Measurements from ENCODE around the gene SLC24A4.

Gene SLC24A4

DNA sequence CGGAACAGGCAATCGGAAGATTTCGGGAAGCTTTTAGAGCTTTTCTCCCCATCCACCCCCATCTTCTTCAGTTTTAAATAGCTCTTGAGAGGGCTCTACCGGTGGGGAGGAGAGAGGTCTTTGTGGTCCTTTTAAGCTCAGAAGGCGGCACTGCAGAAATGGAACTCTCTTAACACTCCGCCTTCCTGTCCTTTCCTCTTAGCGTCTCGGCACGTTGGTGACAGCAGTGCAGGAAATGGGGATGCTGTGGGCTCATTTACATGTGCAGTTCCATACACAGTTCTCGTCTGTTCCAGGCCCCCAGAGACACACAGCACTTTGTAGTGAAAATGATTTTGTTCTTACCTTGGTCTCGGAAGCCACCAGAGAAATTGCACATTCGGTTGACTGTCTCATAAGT lies 140.2 kb downstream of the SLC24A4 start:
- no peaks in the 10 kb centered on the region for H3K36me3 ChIP-seq (ENCODE audit: insufficient read depth, low read length)
- H3K4me1 ChIP-seq (ENCODE audit: insufficient read depth, low read length) = peaks cover 13% of the 10 kb centered on the region; the same call in 1 of the 2 replicates
- 0 out of 2 replicates have a peak, but pooled peaks cover 5% of the 10 kb centered on the region for H3K9me3 ChIP-seq (ENCODE audit: control insufficient read depth, insufficient read depth, low read length)
- H3K9ac ChIP-seq (ENCODE audit: low read depth, low read length) = no peak overlapping the region

- Histone ChIP-seq H3K9me3 (ENCODE audit: control insufficient read depth, insufficient read depth, low read length) (0 out of 2 replicates have a peak, but pooled peaks cover 5% of the 10 kb centered on the region), H3K9ac (ENCODE audit: low read depth, low read length) (no peak overlapping the region), H3K4me1 (ENCODE audit: insufficient read depth, low read length) (peaks cover 11% of the 10 kb centered on the region; the same call in 1 of the 2 replicates), H3K36me3 (ENCODE audit: insufficient read depth, low read length) (no peaks in the 10 kb centered on the region)
These were observed 141.2 kb downstream of the SLC24A4 start for GRCh38 chr14:92464156-92464555.

DNA sequence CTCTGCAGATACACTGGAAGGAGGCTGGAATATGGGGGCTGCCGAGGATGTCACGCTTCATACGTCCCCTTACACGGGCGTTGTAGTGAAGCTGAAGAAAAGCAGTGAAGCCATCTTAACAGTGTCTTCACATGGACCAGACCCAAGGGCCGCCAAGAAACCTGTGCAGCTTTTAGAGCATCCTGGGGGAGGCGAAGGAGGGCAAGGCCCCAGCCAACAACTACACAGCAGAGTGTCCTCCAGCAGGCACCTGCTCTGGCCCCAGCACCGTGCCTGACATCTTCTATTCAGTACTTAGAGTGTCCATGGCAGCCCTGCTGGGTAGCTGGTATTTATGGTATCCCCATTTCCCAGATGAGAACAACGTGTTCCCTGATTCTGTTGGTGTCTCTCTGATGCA lies 141.8 kb downstream of the SLC24A4 start:
- H3K9ac ChIP-seq (ENCODE audit: low read depth, low read length) = no peak overlapping the region
- peaks cover 6% of the 10 kb centered on the region; the same call in 1 of the 2 replicates for H3K4me1 ChIP-seq (ENCODE audit: insufficient read depth, low read length)
- H3K36me3 ChIP-seq (ENCODE audit: insufficient read depth, low read length) = no peaks in the 10 kb centered on the region
- H3K9me3 ChIP-seq (ENCODE audit: control insufficient read depth, insufficient read depth, low read length) = peaks cover 9% of the 10 kb centered on the region; the same call in 1 of the 2 replicates

DNA sequence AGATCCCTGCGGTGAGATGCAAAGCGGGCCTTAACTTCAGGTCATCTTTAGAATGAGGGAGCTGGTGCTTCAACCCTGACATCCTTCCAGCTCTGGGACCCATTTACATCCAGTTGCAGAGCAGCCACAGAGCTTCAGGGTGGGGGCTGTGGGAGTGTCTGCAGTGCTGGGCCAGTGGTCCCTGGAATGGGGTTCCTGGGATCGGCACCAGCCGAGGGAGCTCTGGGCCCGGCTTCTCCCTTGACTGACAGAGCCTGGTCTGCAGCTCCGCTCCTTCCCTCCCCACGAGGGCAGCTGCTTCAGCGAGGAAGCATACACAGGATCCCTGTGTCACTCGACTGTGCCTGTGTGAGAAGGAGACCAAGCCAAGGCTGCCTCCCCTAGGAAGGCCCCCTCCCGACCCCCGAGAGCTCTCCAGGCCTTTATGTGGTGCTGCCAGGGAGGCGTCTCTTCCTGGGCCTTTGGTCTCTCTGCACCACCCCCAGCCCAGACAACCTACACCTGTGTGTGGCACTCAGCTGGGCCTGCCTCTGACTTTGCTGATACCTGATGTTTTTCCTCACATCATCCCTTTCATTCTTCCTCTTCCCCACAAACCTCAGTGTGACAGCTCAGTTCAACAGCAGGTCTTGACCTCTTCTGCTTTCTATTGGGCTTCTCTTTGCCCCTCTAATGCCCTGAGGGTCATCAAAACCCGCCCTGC lies 142.5 kb downstream of the SLC24A4 start:
- Histone ChIP-seq H3K9me3 (ENCODE audit: control insufficient read depth, insufficient read depth, low read length) (peaks cover 10% of the 10 kb centered on the region; the same call in 1 of the 2 replicates), H3K9ac (ENCODE audit: low read depth, low read length) (no peak overlapping the region), H3K36me3 (ENCODE audit: insufficient read depth, low read length) (no peaks in the 10 kb centered on the region), H3K4me1 (ENCODE audit: insufficient read depth, low read length) (peaks cover 6% of the 10 kb centered on the region; the same call in 1 of the 2 replicates)

- Histone ChIP-seq H3K4me1 (ENCODE audit: insufficient read depth, low read length) (peaks cover 11% of the 10 kb centered on the region), H3K9me3 (ENCODE audit: control insufficient read depth, insufficient read depth, low read length) (peaks cover 10% of the 10 kb centered on the region; the same call in 1 of the 2 replicates), H3K9ac (ENCODE audit: low read depth, low read length) (no peak overlapping the region), H3K36me3 (ENCODE audit: insufficient read depth, low read length) (no peaks in the 10 kb centered on the region)
These were observed 143.1 kb downstream of the SLC24A4 start for GRCh38 chr14:92466059-92466458.

DNA sequence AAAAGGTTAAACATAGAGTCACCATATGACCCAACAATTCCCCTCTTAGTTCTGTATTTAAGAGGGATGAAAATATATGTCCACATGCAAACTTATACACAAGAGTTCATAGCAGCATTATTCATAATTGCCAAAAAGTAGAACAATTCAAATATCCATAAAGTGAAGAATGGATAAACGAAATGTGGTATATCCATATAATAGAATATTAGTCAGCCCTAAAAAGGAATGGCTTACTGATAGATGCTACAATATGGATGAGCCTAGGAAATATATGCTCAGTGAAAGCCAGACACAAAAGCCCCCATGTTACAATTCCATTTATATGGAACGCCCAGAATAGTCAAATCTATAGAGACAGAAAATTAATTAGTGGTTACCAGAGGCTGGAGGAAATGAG lies 146.6 kb downstream of the SLC24A4 start:
- H3K9me3 ChIP-seq (ENCODE audit: control insufficient read depth, insufficient read depth, low read length) = peaks cover 10% of the 10 kb centered on the region; the same call in 1 of the 2 replicates

DNA sequence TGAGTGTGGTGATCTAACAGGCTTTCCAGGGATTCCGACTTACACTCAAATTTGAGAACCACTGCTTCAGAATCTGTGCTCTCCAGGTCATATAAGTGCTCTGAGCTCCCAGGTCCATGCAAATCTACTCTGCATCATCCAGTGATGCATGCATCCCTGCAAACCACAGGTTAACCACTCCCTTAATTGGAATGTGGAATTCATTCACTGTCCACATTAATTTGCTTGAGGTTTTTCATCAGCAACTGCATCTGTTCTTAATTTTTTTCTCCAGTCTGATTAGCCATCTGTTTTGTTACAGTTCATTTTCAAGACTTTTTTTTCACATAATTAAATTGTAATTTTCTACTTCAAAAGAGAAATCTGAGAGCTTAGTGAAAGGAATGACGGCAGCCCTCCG lies 147.2 kb downstream of the SLC24A4 start:
- H3K9me3 ChIP-seq (ENCODE audit: control insufficient read depth, insufficient read depth, low read length) = peaks cover 10% of the 10 kb centered on the region; the same call in 1 of the 2 replicates
- no peaks in the 10 kb centered on the region for H3K36me3 ChIP-seq (ENCODE audit: insufficient read depth, low read length)
- no peak overlapping the region for H3K9ac ChIP-seq (ENCODE audit: low read depth, low read length)
- H3K4me1 ChIP-seq (ENCODE audit: insufficient read depth, low read length) = peaks cover 28% of the 10 kb centered on the region

More for the DNA sequence above, 146.6 kb downstream of the SLC24A4 start:
- no peaks in the 10 kb centered on the region for H3K36me3 ChIP-seq (ENCODE audit: insufficient read depth, low read length)
- no peak overlapping the region for H3K9ac ChIP-seq (ENCODE audit: low read depth, low read length)
- peaks cover 28% of the 10 kb centered on the region for H3K4me1 ChIP-seq (ENCODE audit: insufficient read depth, low read length)

DNA sequence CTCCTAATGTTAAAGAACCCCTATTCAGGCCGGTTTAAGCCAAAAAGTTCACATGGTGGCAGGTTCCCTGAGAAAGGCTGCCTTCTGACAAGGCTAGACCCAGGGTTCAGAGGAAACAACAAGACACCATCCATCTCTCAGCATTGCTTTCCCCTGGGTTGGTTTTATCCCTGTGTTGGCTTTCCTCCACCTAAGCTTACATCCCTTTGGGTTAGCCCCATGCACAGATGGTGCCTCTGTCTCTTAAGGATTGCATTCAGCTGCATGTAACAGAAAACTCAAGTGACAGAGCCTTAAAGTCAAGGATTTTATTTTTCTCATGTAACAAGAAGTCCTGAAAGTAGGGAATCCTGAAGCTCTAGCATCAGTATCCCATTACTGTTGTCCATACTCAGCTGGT lies 147.8 kb downstream of the SLC24A4 start:
- H3K9me3 ChIP-seq (ENCODE audit: control insufficient read depth, insufficient read depth, low read length) = peaks cover 10% of the 10 kb centered on the region; the same call in 1 of the 2 replicates
- H3K4me1 ChIP-seq (ENCODE audit: insufficient read depth, low read length) = peaks cover 28% of the 10 kb centered on the region
- H3K9ac ChIP-seq (ENCODE audit: low read depth, low read length) = no peak overlapping the region
- H3K36me3 ChIP-seq (ENCODE audit: insufficient read depth, low read length) = no peaks in the 10 kb centered on the region

DNA sequence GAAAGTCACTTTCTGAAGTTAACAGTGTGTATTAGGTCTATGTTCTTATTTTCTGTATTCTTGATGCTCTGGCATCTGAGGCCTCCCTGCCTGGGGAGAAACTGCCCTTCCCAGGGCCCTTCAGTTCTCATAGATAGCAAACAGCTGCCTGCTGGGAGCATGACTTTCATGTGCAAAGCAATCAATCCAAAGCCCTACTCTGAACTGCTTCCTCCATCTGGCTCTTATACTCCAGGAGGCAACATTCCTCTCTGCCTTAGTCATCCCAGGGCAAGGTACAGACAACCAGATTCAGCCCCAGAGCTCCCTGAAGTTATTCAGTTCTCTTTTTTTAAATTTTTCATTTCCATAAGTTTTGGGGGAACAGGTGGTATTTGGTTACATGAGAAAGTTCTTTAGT lies 149.0 kb downstream of the SLC24A4 start:
- Histone ChIP-seq H3K4me1 (ENCODE audit: insufficient read depth, low read length) (peaks cover 28% of the 10 kb centered on the region), H3K9me3 (ENCODE audit: control insufficient read depth, insufficient read depth, low read length) (peaks cover 5% of the 10 kb centered on the region; the same call in 1 of the 2 replicates), H3K36me3 (ENCODE audit: insufficient read depth, low read length) (no peaks in the 10 kb centered on the region), H3K9ac (ENCODE audit: low read depth, low read length) (no peak overlapping the region)

GRCh38 chr14:92472860-92473259 lies 149.9 kb downstream of the SLC24A4 start:
- no peak overlapping the region for H3K9ac ChIP-seq (ENCODE audit: low read depth, low read length)
- H3K4me1 ChIP-seq (ENCODE audit: insufficient read depth, low read length) = peaks cover 28% of the 10 kb centered on the region

DNA sequence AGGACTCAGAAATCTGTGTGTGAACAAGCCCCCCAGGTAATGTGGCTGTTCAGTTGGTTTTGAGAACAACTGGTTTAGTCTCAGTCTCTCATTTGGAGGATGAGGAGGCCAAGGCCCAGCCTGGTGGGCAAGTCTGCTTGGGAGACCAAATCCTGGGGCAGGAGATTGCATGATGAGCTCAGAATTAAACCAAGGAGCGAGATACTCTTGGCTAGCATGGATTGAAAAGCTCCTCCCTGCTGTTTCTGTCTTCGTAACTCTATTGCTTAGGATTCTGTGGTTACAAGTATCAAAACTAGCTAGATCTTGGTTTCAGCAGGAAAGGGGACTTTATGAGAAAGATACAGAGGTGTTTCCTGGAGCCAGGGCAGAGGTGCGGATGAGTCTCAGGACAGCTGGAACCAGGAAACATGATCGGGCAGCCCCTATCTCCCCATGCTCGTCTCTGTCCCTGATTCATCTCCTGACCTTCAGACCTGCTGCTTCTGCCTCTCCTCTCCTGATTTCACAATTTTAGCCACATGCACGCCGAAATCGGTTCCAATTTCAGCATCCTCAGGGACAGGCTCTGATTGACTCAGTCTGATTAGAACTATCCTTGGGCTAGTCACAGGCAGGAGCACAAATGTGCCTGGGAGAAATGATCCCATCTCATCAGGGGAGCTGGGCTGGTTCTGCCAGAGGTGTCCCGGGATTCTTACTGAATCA lies 150.4 kb downstream of the SLC24A4 start:
- peaks cover 5% of the 10 kb centered on the region; the same call in 1 of the 2 replicates for H3K9me3 ChIP-seq (ENCODE audit: control insufficient read depth, insufficient read depth, low read length)
- H3K4me1 ChIP-seq (ENCODE audit: insufficient read depth, low read length) = peaks cover 28% of the 10 kb centered on the region
- H3K9ac ChIP-seq (ENCODE audit: low read depth, low read length) = no peak overlapping the region
- H3K36me3 ChIP-seq (ENCODE audit: insufficient read depth, low read length) = no peaks in the 10 kb centered on the region

More at GRCh38 chr14:92472860-92473259, 149.9 kb downstream of the SLC24A4 start:
- no peaks in the 10 kb centered on the region for H3K36me3 ChIP-seq (ENCODE audit: insufficient read depth, low read length)
- H3K9me3 ChIP-seq (ENCODE audit: control insufficient read depth, insufficient read depth, low read length) = peaks cover 5% of the 10 kb centered on the region; the same call in 1 of the 2 replicates

GRCh38 chr14:92473969-92474535 lies 151.1 kb downstream of the SLC24A4 start:
- H3K36me3 ChIP-seq (ENCODE audit: insufficient read depth, low read length) = no peaks in the 10 kb centered on the region
- H3K4me1 ChIP-seq (ENCODE audit: insufficient read depth, low read length) = peaks cover 28% of the 10 kb centered on the region
- no peak overlapping the region for H3K9ac ChIP-seq (ENCODE audit: low read depth, low read length)
- H3K9me3 ChIP-seq (ENCODE audit: control insufficient read depth, insufficient read depth, low read length) = peaks cover 5% of the 10 kb centered on the region; the same call in 1 of the 2 replicates

GRCh38 chr14:92475037-92475436 lies 152.1 kb downstream of the SLC24A4 start:
- peaks cover 26% of the 10 kb centered on the region for H3K4me1 ChIP-seq (ENCODE audit: insufficient read depth, low read length)
- H3K9me3 ChIP-seq (ENCODE audit: control insufficient read depth, insufficient read depth, low read length) = no peaks in the 10 kb centered on the region
- no peak overlapping the region for H3K9ac ChIP-seq (ENCODE audit: low read depth, low read length)
- no peaks in the 10 kb centered on the region for H3K36me3 ChIP-seq (ENCODE audit: insufficient read depth, low read length)

- H3K9ac ChIP-seq (ENCODE audit: low read depth, low read length) = no peak overlapping the region
- no peaks in the 10 kb centered on the region for H3K9me3 ChIP-seq (ENCODE audit: control insufficient read depth, insufficient read depth, low read length)
- H3K4me1 ChIP-seq (ENCODE audit: insufficient read depth, low read length) = peaks cover 25% of the 10 kb centered on the region
- H3K36me3 ChIP-seq (ENCODE audit: insufficient read depth, low read length) = no peaks in the 10 kb centered on the region
These were observed 152.7 kb downstream of the SLC24A4 start for GRCh38 chr14:92475451-92476187.

Data from ES-I3 (cell line).